ENCODE measurements around the gene TUBD1. TPM values are rescaled to one million over a fixed set of nuclear protein-coding genes. Genes with fewer than 3 reads are reported as not detected.
"Not testable (repeated sequence)": the region's sequence is repeated elsewhere in the genome, so short reads cannot be mapped to it uniquely, and the experiment has no call there.

TUBD1 gene
- total and polyA plus RNA-seq, 3 donors from 2014 or later = 7.8 to 13.9 (median 12.9) TPM

DNA sequence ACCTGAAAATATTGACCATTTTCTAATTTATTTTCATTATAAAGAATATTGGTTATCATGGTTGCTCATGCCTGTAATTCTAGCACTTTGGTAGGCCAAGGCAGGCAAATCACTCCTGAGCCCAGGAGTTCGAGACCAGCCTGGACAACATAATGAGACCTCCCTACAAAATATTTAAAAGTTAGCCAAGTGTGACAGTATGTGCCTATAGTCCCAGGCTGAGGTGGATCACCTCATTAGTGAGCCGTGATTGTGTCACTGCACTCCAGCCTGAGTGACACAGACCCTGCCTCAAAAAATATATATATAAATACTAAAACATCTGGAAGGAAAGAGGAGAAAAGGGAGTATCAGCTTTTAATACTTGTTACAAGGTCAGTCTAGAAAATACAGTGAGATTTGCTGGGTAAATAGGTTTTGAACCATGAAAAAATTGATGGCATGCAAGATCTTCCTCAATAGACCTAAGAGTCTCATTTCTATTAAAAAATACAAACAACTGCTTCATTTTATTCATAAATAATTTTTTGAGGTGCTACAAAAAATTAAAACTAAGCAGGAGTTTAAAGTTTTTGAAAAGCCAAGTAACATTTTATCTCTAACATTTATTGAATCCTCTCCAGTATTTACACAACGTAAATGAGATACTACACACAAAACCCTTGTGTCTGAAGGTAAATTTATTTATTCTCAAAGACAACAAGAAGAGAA is 47.7 kb downstream of the TUBD1 start:
- TF ChIP-seq, protein P1, sequence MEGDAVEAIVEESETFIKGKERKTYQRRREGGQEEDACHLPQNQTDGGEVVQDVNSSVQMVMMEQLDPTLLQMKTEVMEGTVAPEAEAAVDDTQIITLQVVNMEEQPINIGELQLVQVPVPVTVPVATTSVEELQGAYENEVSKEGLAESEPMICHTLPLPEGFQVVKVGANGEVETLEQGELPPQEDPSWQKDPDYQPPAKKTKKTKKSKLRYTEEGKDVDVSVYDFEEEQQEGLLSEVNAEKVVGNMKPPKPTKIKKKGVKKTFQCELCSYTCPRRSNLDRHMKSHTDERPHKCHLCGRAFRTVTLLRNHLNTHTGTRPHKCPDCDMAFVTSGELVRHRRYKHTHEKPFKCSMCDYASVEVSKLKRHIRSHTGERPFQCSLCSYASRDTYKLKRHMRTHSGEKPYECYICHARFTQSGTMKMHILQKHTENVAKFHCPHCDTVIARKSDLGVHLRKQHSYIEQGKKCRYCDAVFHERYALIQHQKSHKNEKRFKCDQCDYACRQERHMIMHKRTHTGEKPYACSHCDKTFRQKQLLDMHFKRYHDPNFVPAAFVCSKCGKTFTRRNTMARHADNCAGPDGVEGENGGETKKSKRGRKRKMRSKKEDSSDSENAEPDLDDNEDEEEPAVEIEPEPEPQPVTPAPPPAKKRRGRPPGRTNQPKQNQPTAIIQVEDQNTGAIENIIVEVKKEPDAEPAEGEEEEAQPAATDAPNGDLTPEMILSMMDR (IDR thresholded peaks at IDR 0.05) = no peak
- TF ChIP-seq POLR2A (IDR thresholded peaks at IDR 0.05) = no peak
- H3K4me3 ChIP-seq = no peak overlapping the region
- intact Hi-C loops (cut with DNase I; ENCODE audit: low total_unique reads) = no loop called here
- 71 to 82% methylated on average over 3 of the region's 3 CpGs for WGBS, 2 donors
- H3K36me3 ChIP-seq (ENCODE audit: low read depth, missing control alignments) = no peaks in the 10 kb centered on the region
- no peaks in the 10 kb centered on the region for H3K9me3 ChIP-seq
- no peak for DNase-seq
- H3K27ac ChIP-seq = peak overlapping the region in 1 of 2 donors; percentile 66
- no peaks in the 10 kb centered on the region for H3K27me3 ChIP-seq
- peaks cover 22% of the 10 kb centered on the region for H3K4me1 ChIP-seq

DNA sequence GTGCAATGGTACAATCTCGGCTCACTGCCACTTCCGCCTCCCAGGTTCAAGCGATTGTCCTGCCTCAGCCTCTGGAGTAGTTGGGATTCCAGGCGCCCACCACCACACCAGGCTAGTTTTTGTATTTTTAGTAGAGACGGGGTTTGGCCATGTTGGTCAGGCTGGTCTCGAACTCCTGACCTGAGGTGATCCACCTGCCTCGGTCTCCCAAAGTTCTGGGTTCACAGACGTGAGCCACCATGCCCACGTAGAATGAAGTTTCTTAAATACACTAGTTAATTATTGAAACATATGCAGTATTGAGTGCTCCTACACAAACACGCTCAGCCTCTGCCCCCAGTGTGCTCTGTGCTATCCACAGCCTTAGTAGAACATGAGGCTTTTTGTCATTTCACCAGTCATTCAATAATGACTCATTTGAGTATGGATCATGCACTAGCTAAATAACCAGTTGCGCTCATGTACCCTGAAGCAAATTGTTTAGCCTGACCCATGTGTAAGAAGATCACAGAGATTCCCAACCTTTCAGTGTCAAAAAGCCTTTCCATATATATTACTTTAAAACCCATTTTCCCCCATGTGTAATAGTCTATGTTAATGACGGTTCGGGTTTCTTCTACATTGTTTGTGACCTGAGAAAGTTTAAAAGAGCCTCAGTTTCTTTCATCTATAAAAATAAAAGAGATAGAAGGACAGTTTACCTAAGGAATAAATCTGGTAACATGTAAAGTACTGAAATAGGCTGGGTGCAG is 49.7 kb downstream of the TUBD1 start:
- no peaks in the 10 kb centered on the region for H3K9me3 ChIP-seq
- no peak overlapping the region for H3K4me3 ChIP-seq
- WGBS, 2 donors = 92 to 94% methylated on average over 13 of the region's 13 CpGs
- no peaks in the 10 kb centered on the region for H3K36me3 ChIP-seq (ENCODE audit: low read depth, missing control alignments)
- peak overlapping the region; percentile 8 to 19 for H3K27ac ChIP-seq
- H3K27me3 ChIP-seq = no peaks in the 10 kb centered on the region
- peaks cover 22% of the 10 kb centered on the region for H3K4me1 ChIP-seq
- TF ChIP-seq, protein P1 (IDR thresholded peaks at IDR 0.05) = no peak
- no peak for TF ChIP-seq POLR2A (IDR thresholded peaks at IDR 0.05)
- intact Hi-C loops (cut with DNase I; ENCODE audit: low total_unique reads) = no loop called here
- no peak for DNase-seq

DNA sequence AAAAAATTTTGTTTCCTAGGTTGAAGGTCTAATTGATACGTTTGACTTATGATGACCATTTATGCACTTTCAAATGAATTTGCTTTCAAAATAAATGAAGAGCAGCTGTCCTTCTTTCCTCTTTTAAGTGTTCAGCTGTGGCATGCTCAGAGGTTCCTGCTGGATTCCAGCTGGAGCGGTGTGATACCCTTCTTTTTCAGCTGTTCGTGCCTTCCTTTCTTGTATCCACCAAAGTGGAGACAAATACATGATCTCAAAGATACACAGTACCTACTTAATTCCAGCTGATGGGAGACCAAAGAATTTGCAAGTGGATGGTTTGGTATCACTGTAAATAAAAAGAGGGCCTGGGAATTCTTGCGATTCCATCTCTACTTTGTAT is 50.9 kb downstream of the TUBD1 start:
- peak overlapping the region in 1 of 2 donors; percentile 43 for H3K27ac ChIP-seq
- H3K9me3 ChIP-seq; DNase-seq; H3K4me3 ChIP-seq; H3K36me3 ChIP-seq (ENCODE audit: low read depth, missing control alignments); H3K27me3 ChIP-seq; intact Hi-C loops (cut with DNase I; ENCODE audit: low total_unique reads): not testable (repeated sequence)
- WGBS, 2 donors = 78 to 85% methylated on average over 4 of the region's 4 CpGs
- H3K4me1 ChIP-seq = peaks cover 19% of the 10 kb centered on the region

DNA sequence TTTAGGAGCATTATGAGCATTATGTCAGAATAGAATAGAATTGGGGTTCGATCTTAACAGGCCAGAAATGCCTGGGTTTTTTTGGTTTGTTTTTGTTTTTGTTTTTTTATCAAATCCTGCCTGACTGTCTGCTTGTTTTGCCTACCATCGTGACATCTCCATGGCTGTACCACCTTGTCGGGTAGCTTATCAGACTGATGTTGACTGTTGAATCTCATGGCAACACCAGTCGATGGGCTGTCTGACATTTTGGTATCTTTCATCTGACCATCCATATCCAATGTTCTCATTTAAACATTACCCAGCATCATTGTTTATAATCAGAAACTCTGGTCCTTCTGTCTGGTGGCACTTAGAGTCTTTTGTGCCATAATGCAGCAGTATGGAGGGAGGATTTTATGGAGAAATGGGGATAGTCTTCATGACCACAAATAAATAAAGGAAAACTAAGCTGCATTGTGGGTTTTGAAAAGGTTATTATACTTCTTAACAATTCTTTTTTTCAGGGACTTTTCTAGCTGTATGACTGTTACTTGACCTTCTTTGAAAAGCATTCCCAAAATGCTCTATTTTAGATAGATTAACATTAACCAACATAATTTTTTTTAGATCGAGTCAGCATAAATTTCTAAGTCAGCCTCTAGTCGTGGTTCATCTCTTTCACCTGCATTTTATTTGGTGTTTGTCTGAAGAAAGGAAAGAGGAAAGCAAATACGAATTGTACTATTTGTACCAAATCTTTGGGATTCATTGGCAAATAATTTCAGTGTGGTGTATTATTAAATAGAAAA is 51.5 kb downstream of the TUBD1 start:
- Histone ChIP-seq H3K27ac (peak overlapping the region; percentile 43 to 96), H3K4me1 (peaks cover 18% of the 10 kb centered on the region), H3K4me3 (peak overlapping the region in 1 of 2 donors; percentile 60)
- intact Hi-C loops (cut with DNase I; ENCODE audit: low total_unique reads); H3K9me3 ChIP-seq; H3K36me3 ChIP-seq (ENCODE audit: low read depth, missing control alignments); DNase-seq; H3K27me3 ChIP-seq: not testable (repeated sequence)
- 63 to 66% methylated on average over 7 of the region's 7 CpGs for WGBS, 2 donors

DNA sequence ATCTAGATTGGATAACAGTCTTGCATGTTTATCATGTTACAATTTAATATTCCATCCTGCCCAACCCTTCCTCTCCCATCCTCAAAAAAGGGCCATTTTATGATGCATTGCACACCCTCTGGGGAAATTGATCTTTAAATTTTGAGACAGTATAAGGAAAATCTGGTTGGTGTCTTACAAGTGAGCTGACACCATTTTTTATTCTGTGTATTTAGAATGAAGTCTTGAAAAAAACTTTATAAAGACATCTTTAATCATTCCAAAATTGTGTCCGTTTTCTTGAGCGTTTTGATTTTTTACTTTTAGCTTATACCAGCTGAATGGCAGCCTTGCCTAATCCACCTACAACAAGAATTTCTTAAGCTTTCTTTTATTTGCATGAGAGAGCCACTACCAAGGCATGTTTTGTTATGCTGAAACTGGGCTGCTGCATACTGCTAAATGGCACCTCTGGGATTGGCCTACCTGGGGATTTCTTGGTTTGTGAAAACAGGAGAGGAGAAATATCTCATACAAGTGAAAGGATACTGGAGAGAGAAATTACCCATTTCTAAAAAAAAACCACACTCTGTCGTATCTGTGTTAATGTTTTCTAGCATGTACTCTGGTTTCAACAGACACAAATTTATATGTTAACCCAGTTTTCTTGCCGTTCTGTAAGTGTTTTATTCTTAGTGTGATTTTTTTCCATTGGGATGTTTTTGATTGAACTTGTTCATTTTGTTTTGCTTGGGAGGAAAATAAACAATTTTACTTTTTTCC is 52.2 kb downstream of the TUBD1 start:
- 49 to 56% methylated on average over 4 of the region's 4 CpGs for WGBS, 2 donors
- Histone ChIP-seq H3K9me3 (no peaks in the 10 kb centered on the region), H3K4me1 (peaks cover 11% of the 10 kb centered on the region), H3K4me3 (peak overlapping the region in 1 of 2 donors; percentile 60), H3K27me3 (no peaks in the 10 kb centered on the region), H3K36me3 (ENCODE audit: low read depth, missing control alignments) (no peaks in the 10 kb centered on the region), H3K27ac (peak overlapping the region; percentile 93 to 96)
- intact Hi-C loops (cut with DNase I; ENCODE audit: low total_unique reads) = no loop called here
- no peak for TF ChIP-seq POLR2A (IDR thresholded peaks at IDR 0.05)
- TF ChIP-seq, protein P1 (IDR thresholded peaks at IDR 0.05) = no peak
- DNase-seq = no peak
